SJSA1 (cell line): ENCODE data around the gene PIANP. TPM values are rescaled to one million over a fixed set of nuclear protein-coding genes. Genes with fewer than 3 reads are reported as not detected.

Experiments
- DNase-seq, 2 experiments: peaks; one replicate each; pipeline ENCODE4 v3.0.0-alpha.2; 2015 to 2020; ENCODE audit warnings: low spot score in 2 of 2, low read depth in 1 of 2
- H3K27ac ChIP-seq: fragments of 250-450 bp; sonication (Bioruptor Pico); 2 replicates; pipeline ENCODE4 v1.5.1; 2020; ENCODE audit warnings: mild to moderate bottlenecking, moderate library complexity
- H3K27me3 ChIP-seq: fragments of 250-450 bp; sonication (Bioruptor Pico); replicated peaks from 2 replicates; pipeline ENCODE4 v1.5.1; 2020; ENCODE audit warnings: mild to moderate bottlenecking, moderate library complexity
- H3K36me3 ChIP-seq: fragments of 250-450 bp; sonication (Bioruptor Pico); 2 replicates; pipeline ENCODE4 v1.5.1; 2020; ENCODE audit warnings: mild to moderate bottlenecking
- H3K4me1 ChIP-seq: fragments of 250-450 bp; sonication (Bioruptor Pico); replicated peaks from 2 replicates; pipeline ENCODE4 v1.6.1; 2021; ENCODE audit warnings: mild to moderate bottlenecking
- H3K4me3 ChIP-seq: fragments of 250-450 bp; sonication (Bioruptor Pico); 2 replicates; pipeline ENCODE4 v1.5.1; 2020; ENCODE audit warnings: mild to moderate bottlenecking
- H3K9me3 ChIP-seq: fragments of 250-450 bp; sonication (Bioruptor Pico); replicated peaks from 2 replicates; pipeline ENCODE4 v1.5.1; 2020; ENCODE audit warnings: mild to moderate bottlenecking
- total RNA-seq: library from RNA; depleted of rRNA; stranded (reverse); fragments of >200 nt; shearing (Covaris generic); gene quantifications from 2 replicates; pipeline ENCODE4 v1.2.3, GENCODE V29; 2014

Gene PIANP
- total RNA-seq, 1 experiment from 2014 or later = not detected

GRCh38 chr12:6672143-6672542, 28.5 kb downstream of the PIANP start:
- H3K27me3 ChIP-seq = no peaks in the 10 kb centered on the region
- H3K4me3 ChIP-seq = no peak overlapping the region
- no peaks in the 10 kb centered on the region for H3K4me1 ChIP-seq
- no peak for DNase-seq
- no peaks in the 10 kb centered on the region for H3K9me3 ChIP-seq
- H3K36me3 ChIP-seq = peaks cover 96% of the 10 kb centered on the region
- no peak overlapping the region for H3K27ac ChIP-seq

GRCh38 chr12:6667559-6668210, 32.9 kb downstream of the PIANP start:
- Histone ChIP-seq H3K4me1 (peaks cover 3% of the 10 kb centered on the region; the same call in 1 of the 2 replicates), H3K36me3 (peaks cover 64% of the 10 kb centered on the region), H3K9me3 (no peaks in the 10 kb centered on the region), H3K4me3 (no peak overlapping the region), H3K27me3 (no peaks in the 10 kb centered on the region), H3K27ac (no peak overlapping the region)
- DNase-seq = no peak

GRCh38 chr12:6666211-6666610, 34.4 kb downstream of the PIANP start:
- Histone ChIP-seq H3K4me3 (no peak overlapping the region), H3K4me1 (peaks cover 10% of the 10 kb centered on the region), H3K36me3 (peaks cover 51% of the 10 kb centered on the region), H3K27ac (no peak overlapping the region), H3K27me3 (no peaks in the 10 kb centered on the region), H3K9me3 (no peaks in the 10 kb centered on the region)
- no peak for DNase-seq

- peaks cover 10% of the 10 kb centered on the region for H3K4me1 ChIP-seq
- H3K36me3 ChIP-seq = peaks cover 38% of the 10 kb centered on the region
- no peak overlapping the region for H3K4me3 ChIP-seq
- DNase-seq = no peak
- H3K9me3 ChIP-seq = no peaks in the 10 kb centered on the region
- H3K27ac ChIP-seq = no peak overlapping the region
- H3K27me3 ChIP-seq = no peaks in the 10 kb centered on the region
Observed at GRCh38 chr12:6664902-6665301, 35.7 kb downstream of the PIANP start.

- Histone ChIP-seq H3K4me3 (peak within 1 kb of the TSS; percentile 48), H3K27me3 (no peaks in the 10 kb centered on the region), H3K4me1 (peaks cover 10% of the 10 kb centered on the region), H3K36me3 (peaks cover 22% of the 10 kb centered on the region), H3K9me3 (no peaks in the 10 kb centered on the region), H3K27ac (peak within 1 kb of the TSS; percentile 83)
- DNase-seq = peak; percentile 98 to 99
Observed at GRCh38 chr12:6662906-6663742, 37.5 kb downstream of the PIANP start, which contains the start of gene ING4. Gene ING4, minus strand, starts transcription at chr12:6663119. Its CDS starts 18 bp downstream, at chr12:6663101.

- H3K27ac ChIP-seq = peak overlapping the region; percentile 31
- peaks cover 16% of the 10 kb centered on the region for H3K36me3 ChIP-seq
- no peaks in the 10 kb centered on the region for H3K9me3 ChIP-seq
- H3K27me3 ChIP-seq = no peaks in the 10 kb centered on the region
- H3K4me1 ChIP-seq = peaks cover 10% of the 10 kb centered on the region
- H3K4me3 ChIP-seq = peak overlapping the region; percentile 48
- no peak for DNase-seq
Observed at GRCh38 chr12:6662602-6662905, 38.1 kb downstream of the PIANP start.

- DNase-seq = no peak
- no peak overlapping the region for H3K27ac ChIP-seq
- H3K36me3 ChIP-seq = peaks cover 49% of the 10 kb centered on the region
Observed at GRCh38 chr12:6653987-6654386, 46.6 kb downstream of the PIANP start.

GRCh38 chr12:6653342-6653741, 47.3 kb downstream of the PIANP start:
- no peak overlapping the region for H3K4me3 ChIP-seq
- peaks cover 49% of the 10 kb centered on the region for H3K36me3 ChIP-seq
- no peaks in the 10 kb centered on the region for H3K4me1 ChIP-seq
- no peak overlapping the region for H3K27ac ChIP-seq
- no peaks in the 10 kb centered on the region for H3K27me3 ChIP-seq
- no peak for DNase-seq
- no peaks in the 10 kb centered on the region for H3K9me3 ChIP-seq

More at GRCh38 chr12:6653987-6654386, 46.6 kb downstream of the PIANP start:
- no peaks in the 10 kb centered on the region for H3K9me3 ChIP-seq
- no peaks in the 10 kb centered on the region for H3K4me1 ChIP-seq
- no peaks in the 10 kb centered on the region for H3K27me3 ChIP-seq
- H3K4me3 ChIP-seq = no peak overlapping the region

- DNase-seq = no peak
- Histone ChIP-seq H3K36me3 (peaks cover 49% of the 10 kb centered on the region), H3K4me3 (no peak overlapping the region), H3K27ac (no peak overlapping the region), H3K27me3 (no peaks in the 10 kb centered on the region), H3K4me1 (no peaks in the 10 kb centered on the region), H3K9me3 (no peaks in the 10 kb centered on the region)
Observed at GRCh38 chr12:6652391-6652790, 48.2 kb downstream of the PIANP start.

- Histone ChIP-seq H3K27ac (no peak overlapping the region), H3K4me1 (no peaks in the 10 kb centered on the region), H3K4me3 (no peak overlapping the region), H3K27me3 (no peaks in the 10 kb centered on the region), H3K36me3 (peaks cover 44% of the 10 kb centered on the region), H3K9me3 (no peaks in the 10 kb centered on the region)
- DNase-seq = no peak
Observed at GRCh38 chr12:6650832-6651231, 49.8 kb downstream of the PIANP start.

- Histone ChIP-seq H3K4me3 (no peak within 1 kb of the TSS), H3K27ac (no peak within 1 kb of the TSS), H3K4me1 (no peaks in the 10 kb centered on the region), H3K27me3 (no peaks in the 10 kb centered on the region), H3K36me3 (peaks cover 19% of the 10 kb centered on the region), H3K9me3 (no peaks in the 10 kb centered on the region)
- DNase-seq = no peak
Observed at GRCh38 chr12:6647083-6647604, 53.5 kb downstream of the PIANP start, which contains the start of gene ACRBP. Gene ACRBP, minus strand, starts transcription at chr12:6647432. Its CDS starts 66 bp downstream, at chr12:6647366.

GRCh38 chr12:6646276-6647082, 54.1 kb downstream of the PIANP start:
- Histone ChIP-seq H3K4me1 (no peaks in the 10 kb centered on the region), H3K36me3 (peaks cover 16% of the 10 kb centered on the region), H3K9me3 (no peaks in the 10 kb centered on the region), H3K4me3 (no peak overlapping the region), H3K27me3 (no peaks in the 10 kb centered on the region), H3K27ac (no peak overlapping the region)
- no peak for DNase-seq

- no peak for DNase-seq
- Histone ChIP-seq H3K4me1 (no peaks in the 10 kb centered on the region), H3K27ac (no peak overlapping the region), H3K36me3 (0 out of 2 replicates have a peak, but pooled peaks cover 6% of the 10 kb centered on the region), H3K27me3 (no peaks in the 10 kb centered on the region), H3K9me3 (no peaks in the 10 kb centered on the region), H3K4me3 (no peak overlapping the region)
Observed at GRCh38 chr12:6644903-6645302, 55.7 kb downstream of the PIANP start.
